ENCODE data around the gene UBE2H.

The UBE2H gene

GRCh38 chr7:129825209-129825970 is 127.4 kb downstream of the UBE2H start (continued):
- no peak for TF ChIP-seq SALL2 (tag by site-specific recombination; IDR thresholded peaks at IDR 0.05; ENCODE audit: borderline replicate concordance)
- peak; percentile 69; the same call in 1 of the 2 replicates for TF ChIP-seq ZNF610 (tag by site-specific recombination; IDR thresholded peaks at IDR 0.05; ENCODE audit: borderline replicate concordance)
- TF ChIP-seq ZNF112 (tag by site-specific recombination; IDR thresholded peaks at IDR 0.05): no peak
- no peak for TF ChIP-seq ZNF623 (tag by site-specific recombination; IDR thresholded peaks at IDR 0.05)
- no peak for TF ChIP-seq ZSCAN16 (tag by site-specific recombination; IDR thresholded peaks at IDR 0.05)
- no peak for TF ChIP-seq ZNF426 (tag by site-specific recombination; IDR thresholded peaks at IDR 0.05)
- TF ChIP-seq ZNF398 (tag by site-specific recombination; IDR thresholded peaks at IDR 0.05): peak; percentile 97
- no peak; the same call in 1 of the 2 replicates for TF ChIP-seq ZNF585B (tag by site-specific recombination; IDR thresholded peaks at IDR 0.05)
- TF ChIP-seq ZNF837 (tag by site-specific recombination; IDR thresholded peaks at IDR 0.05): no peak
- TF ChIP-seq ZNF658 (tag by site-specific recombination; IDR thresholded peaks at IDR 0.05): no peak
- no peak for TF ChIP-seq ZNF169 (tag by site-specific recombination; IDR thresholded peaks at IDR 0.05)
- peak; percentile 99 for TF ChIP-seq KLF8 (tag by site-specific recombination; IDR thresholded peaks at IDR 0.05)
- no peak for TF ChIP-seq SCRT1 (tag by site-specific recombination; IDR thresholded peaks at IDR 0.05; ENCODE audit: borderline replicate concordance)
- peak; percentile 62; the same call in 1 of the 2 replicates for TF ChIP-seq ZNF843 (tag by site-specific recombination; IDR thresholded peaks at IDR 0.05)
- 0 out of 2 replicates have a peak, but pooled peaks have one; percentile 4 for TF ChIP-seq ZBTB11 (tag by site-specific recombination; conservative IDR thresholded peaks at IDR 0.05; ENCODE audit: low read depth)
- TF ChIP-seq HOXC10 (CRISPR knock-in tag; IDR thresholded peaks at IDR 0.05): 0 out of 2 replicates have a peak, but pooled peaks have one; percentile 20
- no peak for TF ChIP-seq ZNF175 (tag by site-specific recombination; IDR thresholded peaks at IDR 0.05)
- TF ChIP-seq PRDM6 (tag by site-specific recombination; IDR thresholded peaks at IDR 0.05): no peak
- no peak for TF ChIP-seq BCL11B (tag by site-specific recombination; IDR thresholded peaks at IDR 0.05; ENCODE audit: low read depth)
- TF ChIP-seq CTCF (tag by site-specific recombination; IDR thresholded peaks at IDR 0.05): peak; percentile 87
- TF ChIP-seq ZBTB10 (tag by site-specific recombination; IDR thresholded peaks at IDR 0.05): peak; percentile 70
- no peak for TF ChIP-seq ZNF664 (tag by site-specific recombination; IDR thresholded peaks at IDR 0.05)
- TF ChIP-seq ZNF76 (tag by site-specific recombination; IDR thresholded peaks at IDR 0.05; ENCODE audit: borderline replicate concordance, low read depth): peak; percentile 76; the same call in 1 of the 2 replicates
- TF ChIP-seq KLF7 (tag by site-specific recombination; IDR thresholded peaks at IDR 0.05; ENCODE audit: borderline replicate concordance): peak; percentile 99

Measured in HEK293 (cell line).